NCI-H748 treated with DMSO at 0.1 percent for 48 hours (cell line): ENCODE data around the gene HGFAC.
"Not testable (repeated sequence)": the region's sequence is repeated elsewhere in the genome, so short reads cannot be mapped to it uniquely, and the experiment has no call there.

Source experiments
- DNase-seq: peaks from one replicate; lab custom pipeline; 2025; lab: John Stamatoyannopoulos, UW

HGFAC gene

GRCh38 chr4:3411190-3411589, 30.6 kb upstream of the HGFAC start:
- not testable (repeated sequence) for DNase-seq

- no peak for DNase-seq
These were observed 30.1 kb upstream of the HGFAC start for GRCh38 chr4:3411676-3412075.

- DNase-seq, result no peak
These were observed 29.3 kb upstream of the HGFAC start for GRCh38 chr4:3412257-3413020.

- DNase-seq, result no peak
These were observed 28.5 kb upstream of the HGFAC start for GRCh38 chr4:3413217-3413671.

GRCh38 chr4:3413675-3414420, 27.9 kb upstream of the HGFAC start:
- DNase-seq, result no peak

- no peak for DNase-seq
These were observed 27.1 kb upstream of the HGFAC start for GRCh38 chr4:3414421-3415279.

GRCh38 chr4:3415471-3416141, 26.2 kb upstream of the HGFAC start:
- DNase-seq, result no peak

GRCh38 chr4:3416270-3416669, 25.5 kb upstream of the HGFAC start:
- DNase-seq, result no peak

GRCh38 chr4:3416821-3417221, 24.9 kb upstream of the HGFAC start:
- DNase-seq, result no peak

GRCh38 chr4:3417448-3417847, 24.3 kb upstream of the HGFAC start:
- DNase-seq, result no peak

- DNase-seq, result no peak
These were observed 23.6 kb upstream of the HGFAC start for GRCh38 chr4:3418029-3418762.

GRCh38 chr4:3419836-3420605, 21.7 kb upstream of the HGFAC start:
- no peak for DNase-seq

GRCh38 chr4:3420606-3420955, 21.2 kb upstream of the HGFAC start:
- no peak for DNase-seq

GRCh38 chr4:3420956-3421355, 20.8 kb upstream of the HGFAC start:
- no peak for DNase-seq

- no peak for DNase-seq
These were observed 20.3 kb upstream of the HGFAC start for GRCh38 chr4:3421470-3421869.

- no peak for DNase-seq
These were observed 19.4 kb upstream of the HGFAC start for GRCh38 chr4:3422241-3422801.

- DNase-seq, result no peak
These were observed 18.9 kb upstream of the HGFAC start for GRCh38 chr4:3422808-3423297.

GRCh38 chr4:3423406-3423805, 18.4 kb upstream of the HGFAC start:
- DNase-seq, result no peak

GRCh38 chr4:3423952-3424351, 17.8 kb upstream of the HGFAC start:
- DNase-seq, result no peak

- no peak for DNase-seq
These were observed 17.2 kb upstream of the HGFAC start for GRCh38 chr4:3424522-3425095.
